ENCODE data around the gene CCND1.
"Not testable (repeated sequence)": the region's sequence is repeated elsewhere in the genome, so short reads cannot be mapped to it uniquely, and the experiment has no call there.

Gene CCND1

GRCh38 chr11:69618237-69618636, 22.7 kb upstream of the CCND1 start:
- DNase-seq, result no peak

- DNase-seq, result no peak
Measured at GRCh38 chr11:69620683-69621290, 20.2 kb upstream of the CCND1 start.

- not testable (repeated sequence) for DNase-seq
Measured at GRCh38 chr11:69622097-69622681, 18.8 kb upstream of the CCND1 start.

- no peak for DNase-seq
Measured at GRCh38 chr11:69624293-69624692, 16.7 kb upstream of the CCND1 start.

GRCh38 chr11:69625476-69625875, 15.5 kb upstream of the CCND1 start:
- no peak for DNase-seq

GRCh38 chr11:69627551-69627950, 13.4 kb upstream of the CCND1 start:
- no peak for DNase-seq

GRCh38 chr11:69630017-69630416, 10.9 kb upstream of the CCND1 start:
- no peak for DNase-seq

- no peak for DNase-seq
Measured at GRCh38 chr11:69630424-69630823, 10.5 kb upstream of the CCND1 start.

GRCh38 chr11:69632900-69633299, 8.1 kb upstream of the CCND1 start:
- DNase-seq, result no peak

GRCh38 chr11:69634069-69634468, 6.9 kb upstream of the CCND1 start:
- DNase-seq, result no peak

- no peak for DNase-seq
Measured at GRCh38 chr11:69634590-69634989, 6.4 kb upstream of the CCND1 start.

- no peak for DNase-seq
Measured at GRCh38 chr11:69635195-69635594, 5.8 kb upstream of the CCND1 start.

GRCh38 chr11:69635804-69636511, 5.0 kb upstream of the CCND1 start:
- no peak for DNase-seq

- peak in 5 of 14 donors; percentile 16 to 34 (median 25) for DNase-seq
Measured at GRCh38 chr11:69636512-69637197, 4.3 kb upstream of the CCND1 start.

- DNase-seq, result no peak
Measured at GRCh38 chr11:69637198-69637940, 3.6 kb upstream of the CCND1 start.

GRCh38 chr11:69637941-69638871, 2.8 kb upstream of the CCND1 start:
- DNase-seq, result no peak

- DNase-seq, result peak in 9 of 14 donors; percentile 5 to 70 (median 49)
Measured at GRCh38 chr11:69638941-69639681, 1.8 kb upstream of the CCND1 start.

- no peak for DNase-seq
Measured at GRCh38 chr11:69639831-69640230, 1.1 kb upstream of the CCND1 start.

GRCh38 chr11:69640260-69640994, 529 bp upstream of the CCND1 start:
- peak in 1 of 14 donors; percentile 27 for DNase-seq

Data from C1 segment of cervical spinal cord (tissue), 14 donors.